Measurements from ENCODE around the gene FAM162B. TPM values are rescaled to one million over a fixed set of nuclear protein-coding genes. Genes with fewer than 3 reads are reported as not detected.

Gene FAM162B
- total RNA-seq, 2 experiments from 2014 or later = not detected

DNA sequence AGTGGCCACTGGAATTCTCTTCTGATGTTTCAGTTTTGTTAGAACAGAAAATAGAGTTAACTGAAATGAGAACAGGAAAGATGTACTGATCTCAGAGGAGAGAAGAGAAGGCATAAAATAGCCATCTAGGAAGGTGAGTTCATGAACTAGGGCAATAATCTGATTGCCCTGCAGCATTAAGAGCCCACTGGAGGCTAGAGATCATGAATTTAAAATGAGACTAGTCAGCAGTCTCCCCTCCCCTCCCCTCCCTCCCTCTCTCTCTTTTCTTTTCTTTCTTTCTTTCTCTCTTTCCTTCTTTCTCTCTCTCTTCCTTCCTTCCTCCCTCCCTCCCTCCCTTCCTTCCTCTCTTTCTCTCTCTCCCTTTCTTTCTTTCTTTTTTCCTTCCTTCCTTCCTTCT is 34.4 kb upstream of the FAM162B start:
- H3K4me1 ChIP-seq (ENCODE audit: insufficient read depth, low read length) = no peaks in the 10 kb centered on the region
- CTCF ChIA-PET = no interaction called here
- no peaks in the 10 kb centered on the region for H3K27me3 ChIP-seq (ENCODE audit: control insufficient read depth in 1 of 2, insufficient read depth in 2 of 2, low read length in 2 of 2)
- Mint-ChIP-seq H3K27ac (no peak overlapping the region), H3K36me3 (ENCODE audit: low read depth) (no peaks in the 10 kb centered on the region), H3K27me3 (peaks cover 34% of the 10 kb centered on the region), H3K9me3 (no peaks in the 10 kb centered on the region), H3K4me3 (no peak overlapping the region), H3K4me1 (ENCODE audit: low read depth) (no peaks in the 10 kb centered on the region)
- DNase-seq = no peak
- no peaks in the 10 kb centered on the region for H3K36me3 ChIP-seq (ENCODE audit: insufficient read depth, low read length)
- POLR2A ChIA-PET = no interaction called here
- no peak for ATAC-seq (ENCODE audit: poor library complexity)
- intact Hi-C loops (cut with DNase I, micrococcal nuclease) = no loop called here
- TF ChIP-seq, protein P1, sequence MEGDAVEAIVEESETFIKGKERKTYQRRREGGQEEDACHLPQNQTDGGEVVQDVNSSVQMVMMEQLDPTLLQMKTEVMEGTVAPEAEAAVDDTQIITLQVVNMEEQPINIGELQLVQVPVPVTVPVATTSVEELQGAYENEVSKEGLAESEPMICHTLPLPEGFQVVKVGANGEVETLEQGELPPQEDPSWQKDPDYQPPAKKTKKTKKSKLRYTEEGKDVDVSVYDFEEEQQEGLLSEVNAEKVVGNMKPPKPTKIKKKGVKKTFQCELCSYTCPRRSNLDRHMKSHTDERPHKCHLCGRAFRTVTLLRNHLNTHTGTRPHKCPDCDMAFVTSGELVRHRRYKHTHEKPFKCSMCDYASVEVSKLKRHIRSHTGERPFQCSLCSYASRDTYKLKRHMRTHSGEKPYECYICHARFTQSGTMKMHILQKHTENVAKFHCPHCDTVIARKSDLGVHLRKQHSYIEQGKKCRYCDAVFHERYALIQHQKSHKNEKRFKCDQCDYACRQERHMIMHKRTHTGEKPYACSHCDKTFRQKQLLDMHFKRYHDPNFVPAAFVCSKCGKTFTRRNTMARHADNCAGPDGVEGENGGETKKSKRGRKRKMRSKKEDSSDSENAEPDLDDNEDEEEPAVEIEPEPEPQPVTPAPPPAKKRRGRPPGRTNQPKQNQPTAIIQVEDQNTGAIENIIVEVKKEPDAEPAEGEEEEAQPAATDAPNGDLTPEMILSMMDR (IDR thresholded peaks at IDR 0.05) = no peak
- H3K27ac ChIP-seq (ENCODE audit: low read depth in 1 of 2, low read length in 2 of 2) = no peak overlapping the region
- H3K4me3 ChIP-seq (ENCODE audit: low read length) = no peak overlapping the region
- H3K9me3 ChIP-seq (ENCODE audit: control insufficient read depth in 1 of 2, insufficient read depth in 1 of 2, low read length in 2 of 2) = no peaks in the 10 kb centered on the region

DNA sequence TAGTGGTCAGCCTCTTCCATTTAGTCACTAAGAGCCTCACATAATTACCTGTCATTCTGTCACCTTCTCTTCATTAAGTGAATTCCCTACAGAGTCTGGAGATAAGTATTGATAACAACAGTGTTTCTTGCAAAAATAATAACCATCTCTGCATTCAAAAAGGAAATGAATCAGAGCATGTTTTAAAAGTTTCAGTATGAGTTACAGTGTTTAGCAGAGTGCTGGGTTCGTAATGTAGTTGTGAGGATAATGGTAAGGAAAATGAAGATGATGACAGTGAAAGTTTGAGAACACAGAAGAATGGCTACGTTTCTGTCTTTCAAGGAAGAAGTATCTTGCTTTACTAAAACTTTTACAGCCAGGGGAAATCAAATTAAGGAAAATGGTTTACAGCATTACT is 32.1 kb upstream of the FAM162B start:
- Histone ChIP-seq H3K4me1 (ENCODE audit: insufficient read depth, low read length) (no peaks in the 10 kb centered on the region), H3K27me3 (ENCODE audit: control insufficient read depth in 1 of 2, insufficient read depth in 2 of 2, low read length in 2 of 2) (no peaks in the 10 kb centered on the region), H3K36me3 (ENCODE audit: insufficient read depth, low read length) (no peaks in the 10 kb centered on the region), H3K4me3 (ENCODE audit: low read length) (no peak overlapping the region), H3K9me3 (ENCODE audit: control insufficient read depth in 1 of 2, insufficient read depth in 1 of 2, low read length in 2 of 2) (no peaks in the 10 kb centered on the region), H3K27ac (ENCODE audit: low read depth in 1 of 2, low read length in 2 of 2) (no peak overlapping the region)
- peaks cover 20% of the 10 kb centered on the region for H3K27me3 Mint-ChIP-seq
- no peak overlapping the region for H3K27ac Mint-ChIP-seq
- POLR2A ChIA-PET = no interaction called here
- ATAC-seq (ENCODE audit: poor library complexity) = no peak
- H3K4me1 Mint-ChIP-seq (ENCODE audit: low read depth) = no peaks in the 10 kb centered on the region
- TF ChIP-seq, protein P1 (IDR thresholded peaks at IDR 0.05) = no peak
- intact Hi-C loops (cut with DNase I, micrococcal nuclease) = no loop called here
- H3K4me3 Mint-ChIP-seq = no peak overlapping the region
- no peak for DNase-seq
- no peaks in the 10 kb centered on the region for H3K36me3 Mint-ChIP-seq (ENCODE audit: low read depth)
- CTCF ChIA-PET = no interaction called here
- no peaks in the 10 kb centered on the region for H3K9me3 Mint-ChIP-seq

DNA sequence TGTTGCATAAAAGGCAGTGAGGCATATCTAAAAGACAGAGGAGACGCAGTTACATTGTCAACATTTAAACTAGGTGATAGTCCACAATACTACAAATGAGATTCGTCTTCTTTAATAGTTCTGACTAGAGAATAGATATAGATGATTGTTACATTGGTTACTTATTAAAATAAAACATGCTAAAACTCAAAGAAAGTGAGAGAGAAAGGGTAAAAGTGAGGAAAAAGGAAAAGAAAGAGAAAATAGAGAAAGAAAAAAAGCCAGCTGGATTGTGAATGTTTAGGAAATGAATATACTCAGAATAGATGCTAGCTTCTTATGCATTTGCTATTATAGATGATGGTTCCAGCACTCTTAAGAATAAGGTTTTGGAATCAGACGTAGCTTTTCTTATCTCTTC is 27.7 kb upstream of the FAM162B start:
- no peak for DNase-seq
- Histone ChIP-seq H3K36me3 (ENCODE audit: insufficient read depth, low read length) (no peaks in the 10 kb centered on the region), H3K4me3 (ENCODE audit: low read length) (no peak overlapping the region), H3K27me3 (ENCODE audit: control insufficient read depth in 1 of 2, insufficient read depth in 2 of 2, low read length in 2 of 2) (no peaks in the 10 kb centered on the region), H3K4me1 (ENCODE audit: insufficient read depth, low read length) (no peaks in the 10 kb centered on the region), H3K27ac (ENCODE audit: low read depth in 1 of 2, low read length in 2 of 2) (no peak overlapping the region), H3K9me3 (ENCODE audit: control insufficient read depth in 1 of 2, insufficient read depth in 1 of 2, low read length in 2 of 2) (no peaks in the 10 kb centered on the region)
- peaks cover 10% of the 10 kb centered on the region for H3K27me3 Mint-ChIP-seq
- TF ChIP-seq, protein P1 (IDR thresholded peaks at IDR 0.05) = no peak
- no peaks in the 10 kb centered on the region for H3K9me3 Mint-ChIP-seq
- POLR2A ChIA-PET = no interaction called here
- ATAC-seq (ENCODE audit: poor library complexity) = no peak
- H3K36me3 Mint-ChIP-seq (ENCODE audit: low read depth) = no peaks in the 10 kb centered on the region
- no peak overlapping the region for H3K27ac Mint-ChIP-seq
- intact Hi-C loops (cut with DNase I, micrococcal nuclease) = no loop called here
- no peaks in the 10 kb centered on the region for H3K4me1 Mint-ChIP-seq (ENCODE audit: low read depth)
- H3K4me3 Mint-ChIP-seq = no peak overlapping the region
- CTCF ChIA-PET = no interaction called here

Measured in CD4-positive, alpha-beta T cell (primary cell).